ENCODE data around the gene WDR81. TPM values are rescaled to one million over a fixed set of nuclear protein-coding genes. Genes with fewer than 3 reads are reported as not detected.
"Not testable (repeated sequence)": the region's sequence is repeated elsewhere in the genome, so short reads cannot be mapped to it uniquely, and the experiment has no call there.

Gene WDR81
- total RNA-seq, 1 donor: 47.8 TPM

GRCh38 chr17:1765576-1765975 is 41.1 kb downstream of the WDR81 start:
- H3K4me3 ChIP-seq (ENCODE audit: insufficient read depth, low read length): no peak overlapping the region
- no peaks in the 10 kb centered on the region for H3K36me3 ChIP-seq (ENCODE audit: insufficient read depth, low read length)
- H3K27me3 ChIP-seq (ENCODE audit: insufficient read depth, low read length): no peaks in the 10 kb centered on the region
- no peak for DNase-seq (ENCODE audit: insufficient read length, low spot score, missing footprints)
- no peaks in the 10 kb centered on the region for H4K20me1 ChIP-seq (ENCODE audit: insufficient read depth, low read length)
- H3K4me2 ChIP-seq (ENCODE audit: insufficient read depth, low read length): no peak overlapping the region
- H3K27ac ChIP-seq (ENCODE audit: low read depth, low read length): no peak overlapping the region
- H3K4me1 ChIP-seq (ENCODE audit: insufficient read depth, low read length): peaks cover 29% of the 10 kb centered on the region
- no peak for TF ChIP-seq CTCF (IDR thresholded peaks at IDR 0.05; ENCODE audit: extremely low read depth, low read depth, low read length)
- H3K79me2 ChIP-seq (ENCODE audit: insufficient read depth, low read length): no peaks in the 10 kb centered on the region
- H3K9me3 ChIP-seq (ENCODE audit: low read depth, low read length): no peaks in the 10 kb centered on the region
- H2AFZ ChIP-seq (ENCODE audit: low read length): no peak overlapping the region

- H3K27me3 ChIP-seq (ENCODE audit: insufficient read depth, low read length): no peaks in the 10 kb centered on the region
- no peaks in the 10 kb centered on the region for H3K79me2 ChIP-seq (ENCODE audit: insufficient read depth, low read length)
- peak; percentile 63 for DNase-seq (ENCODE audit: insufficient read length, low spot score, missing footprints)
- no peaks in the 10 kb centered on the region for H4K20me1 ChIP-seq (ENCODE audit: insufficient read depth, low read length)
- no peaks in the 10 kb centered on the region for H3K36me3 ChIP-seq (ENCODE audit: insufficient read depth, low read length)
- no peak overlapping the region for H2AFZ ChIP-seq (ENCODE audit: low read length)
- no peak for TF ChIP-seq CTCF (IDR thresholded peaks at IDR 0.05; ENCODE audit: extremely low read depth, low read depth, low read length)
- no peak overlapping the region for H3K27ac ChIP-seq (ENCODE audit: low read depth, low read length)
- no peaks in the 10 kb centered on the region for H3K9me3 ChIP-seq (ENCODE audit: low read depth, low read length)
- no peak overlapping the region for H3K4me3 ChIP-seq (ENCODE audit: insufficient read depth, low read length)
- H3K4me1 ChIP-seq (ENCODE audit: insufficient read depth, low read length): peaks cover 29% of the 10 kb centered on the region
- no peak overlapping the region for H3K4me2 ChIP-seq (ENCODE audit: insufficient read depth, low read length)
These were observed 42.1 kb downstream of the WDR81 start for GRCh38 chr17:1766382-1767135.

- no peak overlapping the region for H3K4me2 ChIP-seq (ENCODE audit: insufficient read depth, low read length)
- no peaks in the 10 kb centered on the region for H3K27me3 ChIP-seq (ENCODE audit: insufficient read depth, low read length)
- no peak for TF ChIP-seq CTCF (IDR thresholded peaks at IDR 0.05; ENCODE audit: extremely low read depth, low read depth, low read length)
- DNase-seq (ENCODE audit: insufficient read length, low spot score, missing footprints): peak; percentile 51
- no peak overlapping the region for H2AFZ ChIP-seq (ENCODE audit: low read length)
- H3K27ac ChIP-seq (ENCODE audit: low read depth, low read length): no peak overlapping the region
- H3K4me3 ChIP-seq (ENCODE audit: insufficient read depth, low read length): no peak overlapping the region
- H3K9me3 ChIP-seq (ENCODE audit: low read depth, low read length): no peaks in the 10 kb centered on the region
- H4K20me1 ChIP-seq (ENCODE audit: insufficient read depth, low read length): no peaks in the 10 kb centered on the region
- H3K79me2 ChIP-seq (ENCODE audit: insufficient read depth, low read length): no peaks in the 10 kb centered on the region
- no peaks in the 10 kb centered on the region for H3K36me3 ChIP-seq (ENCODE audit: insufficient read depth, low read length)
- H3K4me1 ChIP-seq (ENCODE audit: insufficient read depth, low read length): peaks cover 23% of the 10 kb centered on the region
These were observed 42.9 kb downstream of the WDR81 start for GRCh38 chr17:1767358-1767757.

GRCh38 chr17:1769822-1770477 is 45.4 kb downstream of the WDR81 start:
- Histone ChIP-seq H3K9me3 (ENCODE audit: low read depth, low read length) (no peaks in the 10 kb centered on the region), H3K36me3 (ENCODE audit: insufficient read depth, low read length) (no peaks in the 10 kb centered on the region), H3K27ac (ENCODE audit: low read depth, low read length) (no peak overlapping the region), H2AFZ (ENCODE audit: low read length) (no peak overlapping the region), H3K4me1 (ENCODE audit: insufficient read depth, low read length) (no peaks in the 10 kb centered on the region), H4K20me1 (ENCODE audit: insufficient read depth, low read length) (no peaks in the 10 kb centered on the region), H3K79me2 (ENCODE audit: insufficient read depth, low read length) (no peaks in the 10 kb centered on the region), H3K4me3 (ENCODE audit: insufficient read depth, low read length) (no peak overlapping the region), H3K27me3 (ENCODE audit: insufficient read depth, low read length) (no peaks in the 10 kb centered on the region), H3K4me2 (ENCODE audit: insufficient read depth, low read length) (no peak overlapping the region)
- peak; percentile 71 for DNase-seq (ENCODE audit: insufficient read length, low spot score, missing footprints)
- no peak for TF ChIP-seq CTCF (IDR thresholded peaks at IDR 0.05; ENCODE audit: extremely low read depth, low read depth, low read length)

GRCh38 chr17:1773000-1773695 is 48.6 kb downstream of the WDR81 start:
- H3K4me1 ChIP-seq (ENCODE audit: insufficient read depth, low read length); H3K27me3 ChIP-seq (ENCODE audit: insufficient read depth, low read length); H3K9me3 ChIP-seq (ENCODE audit: low read depth, low read length); H3K27ac ChIP-seq (ENCODE audit: low read depth, low read length); H3K4me3 ChIP-seq (ENCODE audit: insufficient read depth, low read length); H3K79me2 ChIP-seq (ENCODE audit: insufficient read depth, low read length); H2AFZ ChIP-seq (ENCODE audit: low read length); H4K20me1 ChIP-seq (ENCODE audit: insufficient read depth, low read length); H3K4me2 ChIP-seq (ENCODE audit: insufficient read depth, low read length): not testable (repeated sequence)
- H3K36me3 ChIP-seq (ENCODE audit: insufficient read depth, low read length): peaks cover 14% of the 10 kb centered on the region
- DNase-seq (ENCODE audit: insufficient read length, low spot score, missing footprints): peak; percentile 80

Data from osteoblast (primary cell).